H9 (cell line): Measurements from ENCODE around the gene ST3GAL6. TPM values are rescaled to one million over a fixed set of nuclear protein-coding genes. Genes with fewer than 3 reads are reported as not detected.

Source experiments
- DNase-seq: peaks from one replicate; pipeline ENCODE4 v3.0.0-alpha.2; 2017
- H2AFZ ChIP-seq: one replicate; pipeline ENCODE4 v1.6.1; 2013; ENCODE audit warnings: mild to moderate bottlenecking, low read length, control low read depth, moderate library complexity
- H2AK5ac ChIP-seq: 2 replicates; pipeline ENCODE4 v1.6.1; 2013; ENCODE audit warnings: low read length, control low read depth, mixed read lengths; ENCODE audit not compliant: insufficient read length
- H2BK120ac ChIP-seq: one replicate; pipeline ENCODE4 v1.6.1; 2013; ENCODE audit warnings: low read depth, mild to moderate bottlenecking, low read length, control low read depth, inconsistent platforms; ENCODE audit not compliant: poor library complexity, severe bottlenecking
- H2BK12ac ChIP-seq: 2 replicates; pipeline ENCODE4 v1.6.1; 2013; ENCODE audit warnings: low read length, control low read depth, mixed read lengths, low read depth; ENCODE audit not compliant: insufficient read length
- H2BK15ac ChIP-seq: 2 replicates; pipeline ENCODE4 v1.6.1; 2013; ENCODE audit warnings: low read depth, low read length, control low read depth
- H2BK20ac ChIP-seq: one replicate; pipeline ENCODE4 v1.6.1; 2013; ENCODE audit warnings: low read depth, mild to moderate bottlenecking, low read length, control low read depth, inconsistent platforms; ENCODE audit not compliant: poor library complexity, severe bottlenecking
- H2BK5ac ChIP-seq: 2 replicates; pipeline ENCODE4 v1.6.1; 2013; ENCODE audit warnings: low read length, control low read depth, mixed read lengths; ENCODE audit not compliant: insufficient read length
- H3K14ac ChIP-seq: 2 replicates; pipeline ENCODE4 v1.6.1; 2013; ENCODE audit warnings: low read length, control low read depth; ENCODE audit not compliant: insufficient read depth
- H3K18ac ChIP-seq: 2 replicates; pipeline ENCODE4 v1.6.1; 2013; ENCODE audit warnings: low read depth, mild to moderate bottlenecking, mixed read lengths, low read length, control low read depth; ENCODE audit not compliant: insufficient read length
- H3K23ac ChIP-seq: 2 replicates; pipeline ENCODE4 v1.6.1; 2013; ENCODE audit warnings: low read length, control low read depth, mixed read lengths, low read depth; ENCODE audit not compliant: insufficient read length
- H3K23me2 ChIP-seq: 2 replicates; pipeline ENCODE4 v1.6.1; 2013; ENCODE audit warnings: low read depth, mild to moderate bottlenecking, mixed read lengths, low read length, control low read depth; ENCODE audit not compliant: insufficient read length, poor library complexity, severe bottlenecking
- H3K27ac ChIP-seq: 2 replicates; pipeline ENCODE4 v1.5.1; 2013; ENCODE audit warnings: low read length, control low read depth, mixed read lengths, low read depth; ENCODE audit not compliant: insufficient read length
- H3K27me3 ChIP-seq: 2 replicates; pipeline ENCODE4 v1.6.1; 2013; ENCODE audit warnings: low read length, control low read depth, inconsistent platforms; ENCODE audit not compliant: insufficient read depth
- H3K4ac ChIP-seq: 2 replicates; pipeline ENCODE4 v1.6.1; 2013; ENCODE audit warnings: low read depth, mild to moderate bottlenecking, control low read depth, inconsistent platforms, low read length, moderate library complexity
- H3K4me1 ChIP-seq: 2 replicates; pipeline ENCODE4 v1.6.1; 2013; ENCODE audit warnings: low read length, control low read depth, inconsistent platforms; ENCODE audit not compliant: insufficient read depth
- H3K4me2 ChIP-seq: 2 replicates; pipeline ENCODE4 v1.6.1; 2013; ENCODE audit warnings: low read length, control low read depth, mixed read lengths; ENCODE audit not compliant: insufficient read length, insufficient read depth
- H3K56ac ChIP-seq: 2 replicates; pipeline ENCODE4 v1.6.1; 2013; ENCODE audit warnings: low read depth, mild to moderate bottlenecking, mixed read lengths, low read length, control low read depth; ENCODE audit not compliant: insufficient read length
- H3K79me1 ChIP-seq: 2 replicates; pipeline ENCODE4 v1.6.1; 2013; ENCODE audit warnings: low read depth, mild to moderate bottlenecking, moderate library complexity, low read length, control low read depth, inconsistent platforms; ENCODE audit not compliant: insufficient read depth, poor library complexity, severe bottlenecking
- H3K79me2 ChIP-seq: 2 replicates; pipeline ENCODE4 v1.6.1; 2013; ENCODE audit warnings: low read length, control low read depth, inconsistent platforms; ENCODE audit not compliant: insufficient read depth
- H3K9ac ChIP-seq: 2 replicates; pipeline ENCODE4 v1.6.1; 2013; ENCODE audit warnings: low read length, control low read depth, mixed read lengths; ENCODE audit not compliant: insufficient read length; ENCODE audit errors: extremely low read depth
- H3K9me3 ChIP-seq: one replicate; pipeline ENCODE4 v1.6.1; 2013; ENCODE audit warnings: low read depth, low read length, inconsistent platforms; ENCODE audit not compliant: control insufficient read depth
- H3T11ph ChIP-seq: one replicate; pipeline ENCODE4 v1.6.1; 2013; ENCODE audit warnings: mild to moderate bottlenecking, low read length, control low read depth, inconsistent platforms
- H4K20me1 ChIP-seq: one replicate; pipeline ENCODE4 v1.6.1; 2013; ENCODE audit not compliant: control insufficient read depth, insufficient read length, insufficient read depth
- H4K5ac ChIP-seq: 2 replicates; pipeline ENCODE4 v1.6.1; 2013; ENCODE audit warnings: low read depth, mild to moderate bottlenecking, mixed read lengths, low read length, control low read depth; ENCODE audit not compliant: insufficient read length
- H4K8ac ChIP-seq: replicated peaks from 2 replicates; pipeline ENCODE4 v1.6.1; 2013; ENCODE audit warnings: low read length, control low read depth, mixed read lengths, low read depth; ENCODE audit not compliant: insufficient read length
- H4K91ac ChIP-seq: 2 replicates; pipeline ENCODE4 v1.6.1; 2013; ENCODE audit warnings: low read depth, mild to moderate bottlenecking, moderate library complexity, mixed read lengths, low read length, control low read depth; ENCODE audit not compliant: insufficient read length
- H3K27ac Mint-ChIP-seq, 3 experiments: 2 replicates in 2 of 3; 3 replicates in 1 of 3; pipeline ENCODE4 v1.8.0; 2020 to 2021; ENCODE audit warnings: mixed read lengths in 3 of 3, mild to moderate bottlenecking in 1 of 3, moderate library complexity in 1 of 3
- H3K27me3 Mint-ChIP-seq: 2 replicates; pipeline ENCODE4 v1.8.0; 2021; ENCODE audit warnings: low read depth, mild to moderate bottlenecking, moderate library complexity, mixed read lengths
- H3K36me3 Mint-ChIP-seq, 3 experiments: 2 replicates in 2 of 3; 3 replicates in 1 of 3; pipeline ENCODE4 v1.8.0; 2020 to 2021; ENCODE audit warnings: low read depth in 3 of 3, mixed read lengths in 3 of 3; ENCODE audit not compliant: insufficient read depth in 1 of 3
- H3K4me1 Mint-ChIP-seq, 2 experiments: 2 replicates each; pipeline ENCODE4 v1.8.0; 2020; ENCODE audit warnings: mixed read lengths in 2 of 2
- H3K4me3 Mint-ChIP-seq, 2 experiments: 2 replicates in 1 of 2; 3 replicates in 1 of 2; pipeline ENCODE4 v1.8.0; 2020 to 2021; ENCODE audit warnings: mild to moderate bottlenecking in 2 of 2, mixed read lengths in 2 of 2, moderate library complexity in 1 of 2
- H3K9me3 Mint-ChIP-seq, 2 experiments: 2 replicates in 1 of 2; 3 replicates in 1 of 2; pipeline ENCODE4 v1.8.0; 2020; ENCODE audit warnings: mild to moderate bottlenecking in 2 of 2, mixed read lengths in 2 of 2, moderate library complexity in 1 of 2
- CTCF ChIP-seq: fragments of 200-600 bp; sonication (generic); conservative IDR thresholded peaks from 3 replicates; pipeline ENCODE4 v1.8.0; 2021; ENCODE audit warnings: antibody characterized with exemption, mild to moderate bottlenecking
- WGBS: extraction: QIAGEN DNeasy Blood & Tissue Kit; methylation state at CpG from one replicate; pipeline ENCODE4 v1.1.7; 2013; ENCODE audit warnings: missing lambda C conversion rate, low lambda C conversion rate, mixed read lengths; ENCODE audit not compliant: insufficient read length; ENCODE audit errors: extremely low coverage; 5-methylcytosine and 5-hydroxymethylcytosine counted together
- total RNA-seq: library from RNA; stranded (reverse); gene quantifications from 2 replicates; pipeline ENCODE4 v1.2.1, GENCODE V29; 2021

Gene ST3GAL6
- total RNA-seq, 1 experiment from 2014 or later: 6.4 TPM

- H2BK15ac ChIP-seq: no peak overlapping the region
- no peak overlapping the region for H3K18ac ChIP-seq
- no peaks in the 10 kb centered on the region for H3K79me1 ChIP-seq
- no peaks in the 10 kb centered on the region for H3K27me3 ChIP-seq
- H2AK5ac ChIP-seq: no peak overlapping the region
- no peaks in the 10 kb centered on the region for H3K9me3 ChIP-seq
- no peak overlapping the region for H3K4me3 Mint-ChIP-seq
- H2BK12ac ChIP-seq: no peak overlapping the region
- H4K5ac ChIP-seq: no peak overlapping the region
- no peaks in the 10 kb centered on the region for H3K9me3 Mint-ChIP-seq
- no peak overlapping the region for H4K91ac ChIP-seq
- no peak overlapping the region for H3K9ac ChIP-seq
- WGBS: no CpG with 5 or more reads among the region's 5 CpGs
- H3K4ac ChIP-seq: no peak overlapping the region
- H3K14ac ChIP-seq: no peak overlapping the region
- DNase-seq: no peak
- H3T11ph ChIP-seq: no peak overlapping the region
- H3K79me2 ChIP-seq: no peaks in the 10 kb centered on the region
- H3K23ac ChIP-seq: no peak overlapping the region
- H3K56ac ChIP-seq: no peak overlapping the region
- H3K36me3 Mint-ChIP-seq: peaks cover 6 to 54% (median 43%) of the 10 kb centered on the region in 3 experiments
- no peaks in the 10 kb centered on the region for H3K27me3 Mint-ChIP-seq
- no peak for TF ChIP-seq CTCF
- no peak overlapping the region for H2BK120ac ChIP-seq
- H2BK20ac ChIP-seq: no peak overlapping the region
- no peak overlapping the region for H3K27ac ChIP-seq
- no peaks in the 10 kb centered on the region for H3K23me2 ChIP-seq
- H4K8ac ChIP-seq: no peak overlapping the region
- no peaks in the 10 kb centered on the region for H4K20me1 ChIP-seq
- no peak overlapping the region for H2AFZ ChIP-seq
- H2BK5ac ChIP-seq: no peak overlapping the region
- no peak overlapping the region for H3K4me2 ChIP-seq
- peak overlapping the region in 2 of 3 experiments; percentile 50 to 55; a peak in 3 of 7 replicates for H3K27ac Mint-ChIP-seq
- H3K4me1 ChIP-seq: no peaks in the 10 kb centered on the region
- peaks cover 5 to 10% of the 10 kb centered on the region in 2 experiments for H3K4me1 Mint-ChIP-seq
These were observed 51.8 kb downstream of the ST3GAL6 start for GRCh38 chr3:98814817-98815420.
